ENCODE data around the gene HTR6.
A peak's percentile ranks its signal among the peaks of the same experiment; 100 is the strongest.

Gene HTR6

DNA sequence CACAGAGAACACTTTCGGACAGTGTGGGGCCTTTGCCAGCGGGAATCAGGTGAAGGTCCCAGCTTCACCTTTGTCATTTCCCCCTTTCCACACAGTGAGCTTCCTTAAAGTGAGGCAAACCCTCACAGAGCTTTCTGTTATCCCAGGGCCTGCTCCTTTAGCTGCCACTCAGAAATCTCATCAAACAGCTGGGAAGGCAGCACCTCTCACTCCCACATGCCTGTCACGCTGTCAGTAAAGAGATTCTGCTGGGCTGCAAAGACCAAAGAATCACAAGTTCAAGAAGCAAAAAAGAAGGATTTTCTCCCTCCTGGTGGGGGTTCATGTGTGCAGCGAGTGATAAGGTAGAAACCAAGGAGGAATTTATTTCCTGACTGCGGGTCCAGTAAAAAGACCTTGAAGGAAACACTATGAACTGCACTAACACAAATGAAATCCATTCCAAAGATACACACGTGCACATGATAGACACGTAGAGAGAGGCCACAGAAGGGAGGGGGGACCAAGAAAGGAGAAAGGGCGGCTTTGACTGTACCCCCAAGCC, 44.0 kb downstream of the HTR6 start:
- no peak overlapping the region for H3K4me3 ChIP-seq (ENCODE audit: low read depth, low read length)
- no peak for DNase-seq (ENCODE audit: low read depth)

GRCh38 chr1:19709260-19709793, 44.7 kb downstream of the HTR6 start:
- DNase-seq (ENCODE audit: low read depth): no peak
- no peak overlapping the region for H3K4me3 ChIP-seq (ENCODE audit: low read depth, low read length)

- no peak overlapping the region for H3K4me3 ChIP-seq (ENCODE audit: low read depth, low read length)
- peak; percentile 29 for DNase-seq (ENCODE audit: low read depth)
Measured at GRCh38 chr1:19710825-19711611, 46.3 kb downstream of the HTR6 start.

GRCh38 chr1:19712928-19713327, 48.3 kb downstream of the HTR6 start:
- no peak for DNase-seq (ENCODE audit: low read depth)
- no peak overlapping the region for H3K4me3 ChIP-seq (ENCODE audit: low read depth, low read length)

DNA sequence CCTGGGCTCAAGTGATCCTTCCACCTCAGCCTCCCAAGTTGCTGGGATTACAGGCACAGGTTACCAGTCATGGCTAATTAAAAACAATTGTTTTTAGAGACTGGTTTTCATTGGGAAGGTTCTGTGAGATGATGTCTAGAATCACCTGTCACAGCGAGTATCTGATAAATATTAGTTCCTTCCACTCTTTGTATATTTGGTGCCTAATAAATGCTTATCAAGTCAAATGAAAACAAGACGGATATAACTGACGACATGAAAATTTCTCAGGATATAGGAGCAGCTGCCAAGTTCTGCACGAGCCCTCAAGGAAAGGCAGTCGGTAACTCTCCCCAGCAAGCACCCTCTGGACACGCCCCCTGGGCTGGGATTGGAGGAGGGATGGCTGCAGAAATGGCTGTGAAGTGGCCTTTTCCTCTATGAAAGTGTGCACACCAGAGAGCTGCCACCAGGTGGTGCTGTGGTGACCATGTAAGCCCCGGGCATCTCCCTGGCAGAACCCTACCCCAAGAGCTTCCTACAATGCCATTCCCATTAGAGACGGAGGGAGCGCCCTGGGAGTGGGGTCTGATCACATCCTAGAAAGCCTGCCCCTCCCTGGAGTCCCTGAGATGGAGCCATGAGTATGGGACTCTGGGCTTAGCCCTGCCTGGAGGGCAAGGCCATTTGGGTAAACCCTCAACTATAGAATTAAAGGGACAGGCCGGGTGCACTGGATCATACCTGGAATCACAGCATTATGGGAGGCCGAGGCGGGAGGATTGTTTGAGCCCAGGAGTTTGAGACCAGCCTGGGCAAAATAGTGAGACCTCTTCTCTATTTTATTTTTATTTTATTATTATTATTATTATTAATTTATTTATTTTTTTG, 50.9 kb downstream of the HTR6 start:
- peak; percentile 69 for DNase-seq (ENCODE audit: low read depth)

DNA sequence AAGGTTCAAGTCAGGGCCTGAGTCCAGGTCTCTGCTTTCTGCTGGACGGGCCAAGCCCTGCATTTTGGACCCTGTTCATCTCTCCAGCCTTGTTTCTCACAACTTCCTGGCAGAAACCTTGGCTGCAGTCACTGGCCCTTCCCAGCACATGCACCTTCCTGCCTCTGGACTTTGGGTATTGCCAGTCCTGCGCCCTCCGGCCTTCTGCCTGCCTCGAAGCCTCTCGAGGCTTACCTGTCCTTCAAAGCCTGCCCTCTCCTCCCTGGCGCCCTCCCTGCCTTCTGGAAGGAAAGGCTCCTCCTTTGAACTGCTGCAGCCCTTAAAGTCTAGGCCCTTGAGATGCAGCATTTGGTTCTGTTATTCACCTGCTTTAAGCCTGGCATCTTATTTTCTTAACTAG, 52.8 kb downstream of the HTR6 start:
- no peak for DNase-seq (ENCODE audit: low read depth)
- no peak overlapping the region for H3K4me3 ChIP-seq (ENCODE audit: low read depth, low read length)

More for the DNA sequence above, 50.9 kb downstream of the HTR6 start:
- no peak overlapping the region for H3K4me3 ChIP-seq (ENCODE audit: low read depth, low read length)

GRCh38 chr1:19720174-19720573, 55.5 kb downstream of the HTR6 start:
- DNase-seq (ENCODE audit: low read depth): no peak
- no peak overlapping the region for H3K4me3 ChIP-seq (ENCODE audit: low read depth, low read length)

GRCh38 chr1:19720973-19721372, 56.3 kb downstream of the HTR6 start:
- no peak overlapping the region for H3K4me3 ChIP-seq (ENCODE audit: low read depth, low read length)
- DNase-seq (ENCODE audit: low read depth): no peak

GRCh38 chr1:19723874-19724273, 59.2 kb downstream of the HTR6 start:
- no peak for DNase-seq (ENCODE audit: low read depth)

DNA sequence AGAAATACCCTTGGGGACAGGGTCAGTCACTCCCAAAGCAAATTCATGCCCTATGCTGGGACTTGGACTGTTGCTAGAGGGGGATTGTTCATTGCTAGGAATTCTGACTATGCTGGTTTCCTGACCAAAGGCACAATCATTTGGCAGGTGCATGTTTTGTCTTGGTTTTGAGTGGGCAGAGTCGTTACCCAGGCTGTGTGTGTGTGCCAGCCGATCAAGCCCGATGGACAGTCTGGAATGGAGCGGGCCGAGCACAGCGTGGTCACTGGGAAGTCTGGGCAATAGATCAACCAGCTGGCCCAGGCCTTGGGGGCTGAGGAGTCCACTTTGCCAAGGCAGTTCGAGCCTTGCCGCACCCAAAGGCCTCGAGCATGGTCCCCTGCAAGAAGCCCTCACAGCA, 60.9 kb downstream of the HTR6 start:
- DNase-seq (ENCODE audit: low read depth): no peak
- no peak overlapping the region for H3K4me3 ChIP-seq (ENCODE audit: low read depth, low read length)

More at GRCh38 chr1:19723874-19724273, 59.2 kb downstream of the HTR6 start:
- H3K4me3 ChIP-seq (ENCODE audit: low read depth, low read length): no peak overlapping the region

- no peak for DNase-seq (ENCODE audit: low read depth)
- no peak overlapping the region for H3K4me3 ChIP-seq (ENCODE audit: low read depth, low read length)
Measured at GRCh38 chr1:19728413-19729145, 63.9 kb downstream of the HTR6 start.

GRCh38 chr1:19730232-19730631, 65.6 kb downstream of the HTR6 start:
- no peak overlapping the region for H3K4me3 ChIP-seq (ENCODE audit: low read depth, low read length)
- no peak for DNase-seq (ENCODE audit: low read depth)
